Activated T-helper 17 cell treated with anti-CD3 and anti-CD28 coated beads, Interleukin-2, amount 50 U/mL, for 72 hours (primary cell): ENCODE results near the gene CBFB. TPM values are rescaled to one million over a fixed set of nuclear protein-coding genes. Genes with fewer than 3 reads are reported as not detected.

ENCODE experiments used
- ATAC-seq: fragments of 150-1000 bp; cut with Tn5 transposase; replicated peaks from 2 replicates; pipeline ENCODE4 v1.10.0; 2021; ENCODE audit warnings: mild to moderate bottlenecking, moderate library complexity
- H3K27ac Mint-ChIP-seq: one replicate; pipeline ENCODE4 v1.8.0; 2022; ENCODE audit warnings: mixed read lengths
- H3K27me3 Mint-ChIP-seq: one replicate; pipeline ENCODE4 v1.8.0; 2022; ENCODE audit warnings: mixed read lengths
- H3K36me3 Mint-ChIP-seq: one replicate; pipeline ENCODE4 v1.8.0; 2022; ENCODE audit warnings: low read depth, mild to moderate bottlenecking, mixed read lengths
- H3K4me1 Mint-ChIP-seq: one replicate; pipeline ENCODE4 v1.8.0; 2022; ENCODE audit warnings: mixed read lengths
- H3K4me3 Mint-ChIP-seq: one replicate; pipeline ENCODE4 v1.8.0; 2022; ENCODE audit warnings: mild to moderate bottlenecking, mixed read lengths
- H3K9me3 Mint-ChIP-seq: one replicate; pipeline ENCODE4 v1.8.0; 2022; ENCODE audit warnings: mixed read lengths
- total RNA-seq, 2 donors: library from RNA; stranded (reverse); gene quantifications; one replicate each; pipeline ENCODE4 v1.2.3, GENCODE V29; 2022

The CBFB gene
- total RNA-seq, 2 donors from 2014 or later, result 115 to 214 TPM

DNA sequence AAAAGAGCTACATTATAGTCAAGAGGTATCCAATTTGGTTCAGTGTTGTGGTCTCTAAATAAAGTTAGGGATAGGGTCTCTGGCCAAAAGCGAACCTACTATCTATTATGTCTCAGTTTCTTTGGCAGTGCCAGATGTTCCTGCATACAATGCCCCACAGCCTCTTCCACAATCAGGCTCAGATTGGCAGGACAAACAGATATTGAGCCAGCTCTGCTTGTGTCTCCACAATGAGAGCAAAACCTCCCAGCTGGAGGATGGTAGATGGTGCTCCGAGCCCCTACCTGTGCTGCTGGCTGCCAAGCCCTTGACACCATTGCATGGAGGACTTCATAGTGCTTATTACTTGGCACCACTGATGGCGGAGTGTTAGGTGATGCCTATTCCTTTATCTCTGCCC lies 100.5 kb downstream of the CBFB start:
- no peak overlapping the region for H3K27ac Mint-ChIP-seq
- peaks cover 70% of the 10 kb centered on the region for H3K36me3 Mint-ChIP-seq
- no peak for ATAC-seq
- no peak overlapping the region for H3K4me3 Mint-ChIP-seq
- no peaks in the 10 kb centered on the region for H3K27me3 Mint-ChIP-seq
- no peaks in the 10 kb centered on the region for H3K4me1 Mint-ChIP-seq
- no peaks in the 10 kb centered on the region for H3K9me3 Mint-ChIP-seq

DNA sequence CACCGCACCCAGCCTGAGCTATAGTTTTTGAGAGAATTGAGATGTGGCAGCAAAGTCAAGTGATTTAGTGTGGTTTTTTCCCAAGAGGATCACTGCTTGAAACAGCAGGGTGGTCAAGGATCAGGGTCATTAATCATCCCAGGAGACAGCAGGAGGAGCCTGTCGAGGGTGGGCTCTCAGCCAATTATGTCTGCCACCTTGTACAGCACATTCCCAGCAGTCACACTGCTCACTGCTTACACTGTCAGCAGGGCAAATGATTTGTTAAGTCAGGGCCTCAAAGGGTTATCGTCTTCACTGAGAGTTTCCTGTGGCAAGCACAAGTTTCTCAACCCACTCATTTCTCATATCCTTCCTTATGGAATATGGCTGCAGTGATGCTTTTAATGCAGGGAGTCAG lies 108.7 kb downstream of the CBFB start:
- ATAC-seq, result no peak
- Mint-ChIP-seq H3K27me3 (no peaks in the 10 kb centered on the region), H3K27ac (no peak overlapping the region), H3K4me3 (no peak overlapping the region), H3K9me3 (no peaks in the 10 kb centered on the region), H3K36me3 (peaks cover 83% of the 10 kb centered on the region), H3K4me1 (no peaks in the 10 kb centered on the region)

DNA sequence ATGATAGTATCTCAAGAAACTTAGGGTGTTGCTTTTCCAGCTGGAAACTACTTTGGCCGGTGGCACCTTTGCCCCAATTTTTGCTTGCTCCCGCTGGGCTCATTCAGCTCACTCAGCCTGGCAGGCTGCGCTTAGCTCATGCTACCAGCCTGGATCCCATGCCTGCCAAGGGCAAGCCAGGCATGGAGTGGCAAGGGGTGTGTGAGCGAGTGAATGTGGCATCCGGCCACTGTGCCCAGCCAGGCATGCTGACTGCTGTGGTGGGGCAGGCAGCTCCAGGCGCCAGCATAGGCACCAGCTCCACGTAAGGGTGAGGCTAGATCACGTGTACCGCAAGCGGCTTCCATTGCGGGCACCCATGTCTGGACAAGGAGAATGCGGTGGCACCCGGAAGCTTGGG lies 112.4 kb downstream of the CBFB start:
- no peaks in the 10 kb centered on the region for H3K4me1 Mint-ChIP-seq
- peaks cover 84% of the 10 kb centered on the region for H3K36me3 Mint-ChIP-seq
- H3K9me3 Mint-ChIP-seq, result no peaks in the 10 kb centered on the region
- no peak overlapping the region for H3K4me3 Mint-ChIP-seq
- H3K27ac Mint-ChIP-seq, result no peak overlapping the region
- no peak for ATAC-seq
- no peaks in the 10 kb centered on the region for H3K27me3 Mint-ChIP-seq

DNA sequence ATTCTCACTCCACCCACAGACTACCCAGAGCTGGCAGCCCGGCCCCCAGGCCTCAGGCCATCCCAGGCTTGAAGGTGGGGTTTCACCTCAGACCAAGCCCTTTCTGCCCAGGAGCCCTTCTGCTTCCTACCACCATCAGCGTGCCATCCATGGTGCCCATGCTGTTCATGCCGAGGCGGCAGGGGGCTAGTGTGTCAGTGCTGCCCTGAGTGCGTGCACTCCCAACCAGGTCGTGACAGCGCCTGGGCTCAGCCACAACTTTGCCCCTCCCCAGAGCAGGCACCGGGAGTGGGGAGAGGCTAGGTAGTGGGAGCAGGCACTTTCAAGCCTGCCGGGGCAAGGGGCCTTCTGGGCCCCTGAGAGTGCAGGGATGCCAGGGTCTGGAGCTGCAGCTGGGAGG lies 113.4 kb downstream of the CBFB start:
- no peak for ATAC-seq
- no peak overlapping the region for H3K4me3 Mint-ChIP-seq
- H3K9me3 Mint-ChIP-seq, result no peaks in the 10 kb centered on the region
- no peaks in the 10 kb centered on the region for H3K27me3 Mint-ChIP-seq
- H3K4me1 Mint-ChIP-seq, result no peaks in the 10 kb centered on the region
- no peak overlapping the region for H3K27ac Mint-ChIP-seq
- peaks cover 81% of the 10 kb centered on the region for H3K36me3 Mint-ChIP-seq

DNA sequence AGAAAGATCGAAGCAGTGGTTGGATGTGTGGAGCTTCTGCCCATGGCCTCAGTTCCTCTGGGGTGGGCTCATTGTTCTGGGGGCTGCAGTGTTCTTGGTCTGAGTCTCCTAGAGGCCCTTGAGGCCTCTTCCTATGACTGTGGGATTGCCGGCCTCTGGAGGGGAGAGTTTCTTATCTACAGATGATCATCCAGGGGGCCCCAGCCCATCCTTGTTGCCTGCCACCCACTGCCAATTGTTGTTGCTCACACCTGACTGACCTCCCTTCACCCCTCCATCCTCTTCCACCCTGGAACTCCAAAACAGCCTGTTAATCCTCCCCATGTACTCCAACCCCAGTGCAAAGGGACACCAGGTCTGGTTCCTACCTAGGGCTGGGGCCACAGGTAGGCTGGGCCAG lies 116.0 kb downstream of the CBFB start:
- Mint-ChIP-seq H3K4me3 (no peak overlapping the region), H3K27ac (peak overlapping the region; percentile 41), H3K4me1 (peaks cover 5% of the 10 kb centered on the region), H3K27me3 (no peaks in the 10 kb centered on the region), H3K36me3 (peaks cover 80% of the 10 kb centered on the region), H3K9me3 (no peaks in the 10 kb centered on the region)
- no peak for ATAC-seq

DNA sequence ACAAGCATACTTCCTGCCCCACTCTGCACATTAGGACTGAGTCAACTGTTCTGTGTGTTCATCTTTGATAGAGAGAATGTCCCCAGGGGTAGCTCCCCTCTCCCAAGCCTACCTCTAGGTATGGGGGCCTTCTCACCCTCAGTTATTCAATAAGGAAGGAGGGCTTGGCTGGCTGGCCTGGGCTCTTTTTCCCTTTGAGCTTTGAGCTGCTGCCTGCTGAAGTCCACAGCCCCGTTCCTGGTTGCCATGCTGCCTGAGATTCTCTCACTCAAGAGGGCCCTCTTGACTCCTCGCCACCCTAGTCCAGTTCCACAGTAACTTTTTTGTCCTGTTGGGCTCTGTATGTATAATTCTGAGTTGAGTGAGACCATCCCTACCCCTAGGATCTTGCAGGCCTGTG lies 116.8 kb downstream of the CBFB start:
- peak overlapping the region; percentile 41 for H3K27ac Mint-ChIP-seq
- peaks cover 72% of the 10 kb centered on the region for H3K36me3 Mint-ChIP-seq
- peaks cover 5% of the 10 kb centered on the region for H3K4me1 Mint-ChIP-seq
- no peak overlapping the region for H3K4me3 Mint-ChIP-seq
- ATAC-seq, result no peak
- no peaks in the 10 kb centered on the region for H3K27me3 Mint-ChIP-seq
- no peaks in the 10 kb centered on the region for H3K9me3 Mint-ChIP-seq

DNA sequence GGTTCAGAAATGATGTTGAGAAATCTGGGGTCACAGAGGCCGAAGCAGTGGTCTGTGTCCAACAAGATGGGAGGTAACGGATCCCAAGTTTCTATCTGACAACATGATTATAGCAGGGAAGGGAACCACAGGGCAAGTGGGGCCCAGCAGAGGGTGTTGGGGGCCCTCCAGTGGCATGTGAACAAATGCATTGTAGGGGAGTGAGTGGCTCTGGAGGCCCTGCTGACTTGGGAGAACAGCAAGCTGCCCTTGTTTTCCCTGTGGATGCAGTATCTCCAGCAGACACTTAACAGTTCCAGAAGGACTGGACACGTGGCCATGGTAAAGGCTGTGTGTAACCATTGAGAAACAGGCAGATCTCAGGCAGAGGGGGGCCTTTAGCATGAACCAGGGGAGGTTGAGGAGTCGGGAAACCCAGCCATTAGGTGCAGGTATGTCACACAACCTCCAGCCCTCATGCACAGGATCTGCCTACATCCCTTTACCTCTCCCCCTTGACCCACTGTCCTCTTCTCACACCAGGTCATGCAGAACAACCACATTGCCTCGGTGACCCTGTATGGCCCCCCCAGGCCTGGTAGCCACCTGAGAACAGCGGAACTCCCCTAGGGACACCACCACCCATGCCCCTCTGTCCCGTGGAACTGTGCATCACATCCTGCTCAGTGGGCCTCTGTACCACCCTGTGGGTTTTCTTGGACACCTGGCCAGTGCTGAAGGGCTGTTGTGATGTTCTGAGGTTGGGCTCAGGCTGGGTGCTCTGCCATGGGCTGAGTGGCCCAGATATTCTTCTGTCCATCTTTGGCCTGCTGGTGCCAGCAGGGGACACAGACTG lies 117.8 kb downstream of the CBFB start:
- Mint-ChIP-seq H3K27ac (peak overlapping the region; percentile 59), H3K9me3 (no peaks in the 10 kb centered on the region), H3K4me1 (peaks cover 5% of the 10 kb centered on the region), H3K36me3 (peaks cover 66% of the 10 kb centered on the region), H3K27me3 (no peaks in the 10 kb centered on the region), H3K4me3 (no peak overlapping the region)
- ATAC-seq, result no peak

DNA sequence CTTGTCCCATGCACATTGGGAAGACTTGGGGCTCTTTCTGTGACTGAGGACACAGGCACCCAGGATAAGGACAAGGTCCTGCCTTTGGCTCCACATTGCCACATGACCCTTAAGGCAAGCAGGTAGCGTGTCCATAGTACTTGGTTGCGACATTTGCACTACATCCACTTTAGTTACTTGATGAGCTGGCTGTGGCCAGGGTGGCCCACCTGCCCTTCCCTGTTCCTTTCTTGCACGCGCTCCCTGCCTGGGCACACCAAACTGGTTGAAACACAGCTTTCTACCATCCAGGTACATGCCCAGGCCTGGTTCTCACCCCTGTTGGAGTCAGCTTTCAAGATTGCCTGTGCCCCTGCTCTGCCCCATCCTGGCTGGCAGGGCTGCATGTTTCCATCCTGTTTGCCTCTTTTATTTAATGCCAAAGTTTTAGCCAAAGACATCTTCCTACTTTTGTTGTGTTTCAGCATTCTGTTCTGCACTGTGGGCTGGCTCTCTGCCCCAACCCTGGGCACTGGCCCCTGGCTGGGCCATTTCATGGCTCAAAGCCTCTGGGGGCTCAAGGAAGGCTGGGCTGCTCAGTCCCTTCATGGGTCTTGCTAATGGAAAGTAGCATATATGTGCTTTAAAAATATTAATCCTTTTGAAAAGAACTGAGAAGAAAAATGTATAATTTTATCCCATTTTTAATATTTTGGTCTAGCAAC lies 118.6 kb downstream of the CBFB start:
- peaks cover 5% of the 10 kb centered on the region for H3K4me1 Mint-ChIP-seq
- no peak for ATAC-seq
- H3K9me3 Mint-ChIP-seq, result no peaks in the 10 kb centered on the region
- H3K27ac Mint-ChIP-seq, result peak overlapping the region; percentile 16
- H3K27me3 Mint-ChIP-seq, result no peaks in the 10 kb centered on the region
- no peak overlapping the region for H3K4me3 Mint-ChIP-seq
- peaks cover 65% of the 10 kb centered on the region for H3K36me3 Mint-ChIP-seq

DNA sequence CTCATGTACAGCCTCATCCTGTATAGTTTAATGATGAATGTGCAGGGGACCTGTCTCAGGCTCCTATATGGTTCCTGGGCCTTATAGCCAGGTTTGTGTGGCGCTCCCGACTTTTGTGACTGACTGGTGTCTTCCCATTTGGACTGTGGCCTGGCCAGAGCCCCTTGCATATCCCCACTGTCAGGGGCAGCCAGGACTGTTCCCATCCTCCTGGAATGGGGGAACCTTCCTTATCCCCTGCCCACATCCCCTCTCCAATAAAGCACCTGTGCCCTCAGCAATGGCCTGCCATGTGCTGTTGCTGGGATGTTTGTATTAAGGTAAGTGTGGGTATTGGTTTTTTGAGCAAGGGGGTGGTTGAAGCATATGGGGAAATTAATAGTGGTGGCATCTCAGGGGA lies 119.3 kb downstream of the CBFB start:
- Mint-ChIP-seq H3K4me1 (peaks cover 11% of the 10 kb centered on the region), H3K9me3 (no peaks in the 10 kb centered on the region), H3K27ac (peak overlapping the region; percentile 58), H3K27me3 (no peaks in the 10 kb centered on the region), H3K4me3 (peak overlapping the region; percentile 62), H3K36me3 (peaks cover 59% of the 10 kb centered on the region)
- ATAC-seq, result no peak

DNA sequence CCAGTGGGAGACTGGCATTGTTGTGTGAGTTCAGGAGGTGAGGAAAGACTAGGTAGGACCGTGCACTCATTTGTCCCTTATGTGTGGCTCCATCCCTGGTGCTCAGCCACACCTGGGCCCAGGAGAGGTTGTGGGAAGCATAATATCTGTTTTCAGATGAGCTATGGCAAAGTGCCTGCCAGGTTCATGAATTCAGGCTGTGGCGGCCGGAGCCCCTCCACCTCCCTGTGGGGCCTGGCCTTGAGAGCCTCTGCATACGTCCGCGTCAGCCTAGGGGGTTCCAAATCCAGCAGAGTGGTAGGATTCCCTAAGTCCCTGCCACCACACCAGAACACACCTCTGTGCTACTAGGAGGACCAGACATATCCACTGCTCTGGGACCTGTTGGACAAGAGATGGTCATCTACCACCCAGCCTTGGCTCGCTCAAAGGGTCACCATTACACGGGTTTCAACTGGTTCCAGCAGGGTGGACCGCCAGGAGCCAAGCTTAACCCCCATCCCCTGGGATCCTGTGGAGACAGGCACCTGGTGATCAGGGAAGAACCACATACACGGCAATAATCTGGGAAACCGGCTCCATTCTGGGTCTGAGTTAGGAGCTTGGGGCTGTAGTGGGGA lies 119.8 kb downstream of the CBFB start:
- peak overlapping the region; percentile 62 for H3K4me3 Mint-ChIP-seq
- H3K4me1 Mint-ChIP-seq, result peaks cover 13% of the 10 kb centered on the region
- H3K27ac Mint-ChIP-seq, result peak overlapping the region; percentile 58
- no peak for ATAC-seq
- no peaks in the 10 kb centered on the region for H3K27me3 Mint-ChIP-seq
- H3K36me3 Mint-ChIP-seq, result peaks cover 57% of the 10 kb centered on the region
- H3K9me3 Mint-ChIP-seq, result no peaks in the 10 kb centered on the region

DNA sequence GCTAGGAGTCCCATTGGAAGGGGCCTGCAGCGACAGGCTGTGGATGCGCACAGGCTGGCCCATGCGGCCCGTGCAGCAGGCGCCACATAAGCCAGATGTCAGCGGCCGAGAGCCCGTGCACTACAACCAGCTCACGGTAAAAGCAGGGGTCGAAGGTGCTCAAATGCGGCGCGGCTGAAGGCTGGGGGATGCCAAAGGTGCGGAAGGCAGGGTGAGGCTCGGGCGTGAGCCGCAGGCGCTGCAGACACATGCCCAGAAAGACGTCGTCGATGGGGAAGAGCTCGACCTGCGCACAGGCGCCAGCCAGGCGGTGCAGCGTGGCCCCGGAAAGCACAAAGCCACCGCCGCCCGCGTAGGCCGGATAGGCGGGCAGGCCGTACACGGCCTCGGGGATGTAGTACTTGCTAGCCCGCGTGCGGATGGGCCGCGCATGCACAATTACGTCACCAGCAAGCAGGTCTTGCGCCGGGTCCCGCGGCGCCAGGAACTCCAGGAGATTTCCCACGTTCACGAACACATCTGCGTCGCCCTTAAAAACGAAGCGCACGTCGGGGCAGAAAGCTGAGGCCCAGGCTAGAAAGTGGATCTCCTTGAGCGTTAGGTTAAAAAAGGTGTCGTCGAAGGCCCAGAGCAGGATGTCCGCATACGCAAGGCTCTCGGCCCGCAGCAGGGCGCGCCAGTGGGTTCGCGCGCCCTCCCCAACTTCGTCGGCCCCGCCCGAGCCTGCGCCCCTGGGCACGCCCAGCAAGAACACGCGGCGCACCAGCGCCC lies 120.5 kb downstream of the CBFB start:
- Mint-ChIP-seq H3K27ac (peak overlapping the region; percentile 58), H3K36me3 (peaks cover 56% of the 10 kb centered on the region), H3K4me3 (peak overlapping the region; percentile 62), H3K9me3 (no peaks in the 10 kb centered on the region), H3K4me1 (peaks cover 13% of the 10 kb centered on the region), H3K27me3 (no peaks in the 10 kb centered on the region)
- ATAC-seq, result no peak

DNA sequence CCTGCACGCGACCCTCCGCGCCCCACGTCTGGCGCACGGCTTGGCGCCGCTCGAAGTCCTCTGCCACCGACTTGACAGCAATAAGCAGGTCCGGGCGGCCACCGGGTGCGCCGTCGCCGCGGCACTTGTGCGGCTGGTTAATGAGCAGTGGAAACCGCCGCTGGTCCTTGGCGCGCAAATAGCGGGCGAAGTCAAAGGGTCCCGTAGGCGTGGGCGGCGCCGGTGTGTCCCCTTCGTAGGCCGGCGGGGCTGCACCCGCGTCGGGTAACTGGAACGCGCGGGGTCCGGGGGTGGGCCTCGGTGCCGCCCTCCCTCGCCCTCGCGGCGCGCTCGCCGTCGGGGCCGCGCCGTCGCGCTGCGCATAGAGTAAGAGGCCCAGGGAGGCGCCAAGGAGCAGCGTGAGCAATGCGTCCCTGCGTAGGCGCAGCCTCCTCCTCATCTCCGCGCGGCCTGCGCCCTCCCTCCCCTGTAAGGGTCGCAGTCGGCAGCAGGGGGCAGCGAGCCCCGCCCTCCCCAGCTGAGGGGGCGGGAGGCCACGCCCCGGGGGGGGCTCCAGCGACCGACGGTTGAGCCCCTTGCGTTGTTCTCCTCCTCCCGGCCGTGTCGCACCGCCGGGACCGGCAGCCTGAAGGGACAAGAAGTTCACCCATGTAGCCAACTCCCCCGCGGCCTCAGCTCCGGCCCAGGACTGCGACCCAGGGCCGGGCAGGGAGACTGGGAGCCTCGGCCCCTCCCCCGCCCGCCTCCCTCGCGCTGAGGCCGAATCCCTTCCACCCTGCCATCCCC lies 121.3 kb downstream of the CBFB start:
- peak; percentile 82 for ATAC-seq
- H3K36me3 Mint-ChIP-seq, result peaks cover 48% of the 10 kb centered on the region
- no peak overlapping the region for H3K27ac Mint-ChIP-seq
- H3K9me3 Mint-ChIP-seq, result no peaks in the 10 kb centered on the region
- no peaks in the 10 kb centered on the region for H3K27me3 Mint-ChIP-seq
- H3K4me1 Mint-ChIP-seq, result peaks cover 13% of the 10 kb centered on the region
- H3K4me3 Mint-ChIP-seq, result peak overlapping the region; percentile 77
